SK-MEL-5 (cell line): Measurements from ENCODE around the gene LSP1. TPM values are rescaled to one million over a fixed set of nuclear protein-coding genes. Genes with fewer than 3 reads are reported as not detected.

Source experiments
- DNase-seq: peaks from one replicate; pipeline ENCODE4 v3.0.0-alpha.2; 2016; ENCODE audit warnings: low read depth, low spot score
- in situ Hi-C: cut with HindIII; loops from 2 replicates; pipeline ENCODE4 v1.10.0; 2016; ENCODE audit warnings: low sequenced_read_pairs, high pct_unique_total_duplicates, low pct_unique_long_range_greater_than_20kb
- total RNA-seq: library from RNA; depleted of rRNA; stranded (reverse); fragments of >200 nt; shearing (Covaris generic); gene quantifications from 2 replicates; pipeline ENCODE4 v1.2.3, GENCODE V29; 2014

The LSP1 gene
- total RNA-seq, 1 experiment from 2014 or later = not detected

DNA sequence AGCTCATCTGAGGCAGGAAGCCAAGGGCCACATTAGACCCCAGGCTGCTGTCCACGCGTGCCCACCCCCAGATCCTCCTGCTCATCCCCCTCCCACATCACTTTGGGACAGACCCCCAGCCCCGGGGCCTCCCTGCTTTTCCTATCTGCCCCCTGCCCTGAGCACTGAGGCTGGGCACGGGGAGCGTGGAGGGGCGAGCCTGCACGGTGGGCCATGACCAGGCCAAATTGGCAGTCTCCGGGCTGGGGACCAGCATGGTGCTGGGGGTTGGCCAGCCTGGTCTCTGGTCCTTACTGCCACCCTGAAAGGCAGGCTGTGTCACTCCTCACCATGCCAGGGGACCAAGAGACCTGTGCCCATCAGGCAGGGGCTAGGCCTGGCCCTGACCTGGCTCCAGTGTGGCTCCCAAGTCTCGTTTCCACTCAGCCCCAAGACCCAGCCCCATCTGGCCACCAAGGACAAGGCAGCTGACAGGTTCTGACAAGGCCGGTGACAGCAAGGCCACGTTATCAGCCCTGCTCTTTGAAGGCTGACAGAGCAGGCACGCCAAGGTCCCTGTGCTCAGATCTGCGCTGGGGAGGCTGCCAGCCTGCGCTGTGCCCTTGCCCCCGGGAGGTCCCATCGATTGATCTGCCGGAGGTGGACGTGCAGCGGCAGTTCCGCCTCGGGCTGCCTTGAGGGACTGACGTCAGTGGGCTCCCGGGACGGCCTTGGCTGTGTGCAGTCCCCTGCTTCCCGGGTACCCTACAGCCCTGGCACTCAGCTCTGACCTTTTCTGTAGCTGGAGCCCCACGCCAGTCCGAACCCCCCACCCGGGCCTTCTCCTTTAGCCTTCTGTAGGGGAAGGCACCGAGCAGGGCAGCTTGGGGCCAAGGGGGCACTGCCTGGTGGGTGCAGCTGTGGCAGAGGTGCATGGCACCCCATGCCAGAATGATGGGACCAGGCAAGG lies 10.5 kb upstream of the LSP1 start:
- in situ Hi-C loops = no loop called here
- DNase-seq = no peak

DNA sequence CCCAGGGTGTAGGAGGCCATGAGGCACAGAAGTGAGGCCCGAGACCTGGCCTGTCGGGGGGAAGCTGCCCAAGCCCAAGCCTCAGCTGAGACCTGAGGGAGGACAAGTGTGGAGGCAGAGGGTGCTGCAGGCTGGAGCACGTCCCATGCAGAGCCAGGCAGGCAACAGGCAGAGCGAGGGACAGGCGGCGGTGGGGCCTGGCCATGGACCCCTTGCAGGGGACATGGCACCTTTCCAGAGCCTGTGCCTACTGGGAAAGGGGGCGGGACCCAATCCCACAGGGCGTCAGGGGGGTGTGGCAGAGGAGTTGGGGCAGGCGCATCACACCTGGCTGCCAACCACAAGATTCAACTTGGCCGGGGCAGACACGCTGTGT lies 9.8 kb upstream of the LSP1 start:
- in situ Hi-C loops = no loop called here
- DNase-seq = no peak

- in situ Hi-C loops = no loop called here
- DNase-seq = no peak
Observed at GRCh38 chr11:1843796-1844195, 9.1 kb upstream of the LSP1 start.

GRCh38 chr11:1844221-1845094 lies 8.4 kb upstream of the LSP1 start:
- in situ Hi-C loops = no loop called here
- DNase-seq = no peak

- in situ Hi-C loops = no loop called here
- no peak for DNase-seq
Observed at GRCh38 chr11:1845095-1845429, 7.8 kb upstream of the LSP1 start.

GRCh38 chr11:1845561-1846452 lies 7.1 kb upstream of the LSP1 start:
- in situ Hi-C loops = no loop called here
- DNase-seq = no peak

DNA sequence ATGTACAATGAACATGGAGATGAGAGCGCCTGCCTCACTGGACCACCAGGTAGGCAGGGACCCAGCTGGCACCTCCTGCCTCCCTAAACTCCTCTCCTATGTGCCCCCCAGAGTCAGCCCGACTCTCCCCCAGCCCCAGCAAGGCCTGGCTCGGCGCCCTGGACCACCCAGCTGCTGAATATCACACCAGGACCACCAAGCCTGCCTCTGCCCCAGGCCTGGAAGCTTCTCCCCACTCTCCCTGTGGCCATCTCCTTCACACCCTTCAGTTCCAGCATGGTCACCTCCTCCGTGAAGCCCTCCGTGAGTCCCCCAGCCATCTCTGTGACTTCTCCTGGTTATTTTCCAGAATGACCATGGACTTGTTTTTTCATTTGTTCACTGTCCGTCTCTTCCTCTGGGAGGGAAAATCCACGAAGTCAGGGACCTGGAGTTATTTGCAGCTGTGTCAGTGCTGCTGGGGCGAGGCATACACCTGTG lies 6.4 kb upstream of the LSP1 start:
- in situ Hi-C loops = no loop called here
- DNase-seq = no peak

DNA sequence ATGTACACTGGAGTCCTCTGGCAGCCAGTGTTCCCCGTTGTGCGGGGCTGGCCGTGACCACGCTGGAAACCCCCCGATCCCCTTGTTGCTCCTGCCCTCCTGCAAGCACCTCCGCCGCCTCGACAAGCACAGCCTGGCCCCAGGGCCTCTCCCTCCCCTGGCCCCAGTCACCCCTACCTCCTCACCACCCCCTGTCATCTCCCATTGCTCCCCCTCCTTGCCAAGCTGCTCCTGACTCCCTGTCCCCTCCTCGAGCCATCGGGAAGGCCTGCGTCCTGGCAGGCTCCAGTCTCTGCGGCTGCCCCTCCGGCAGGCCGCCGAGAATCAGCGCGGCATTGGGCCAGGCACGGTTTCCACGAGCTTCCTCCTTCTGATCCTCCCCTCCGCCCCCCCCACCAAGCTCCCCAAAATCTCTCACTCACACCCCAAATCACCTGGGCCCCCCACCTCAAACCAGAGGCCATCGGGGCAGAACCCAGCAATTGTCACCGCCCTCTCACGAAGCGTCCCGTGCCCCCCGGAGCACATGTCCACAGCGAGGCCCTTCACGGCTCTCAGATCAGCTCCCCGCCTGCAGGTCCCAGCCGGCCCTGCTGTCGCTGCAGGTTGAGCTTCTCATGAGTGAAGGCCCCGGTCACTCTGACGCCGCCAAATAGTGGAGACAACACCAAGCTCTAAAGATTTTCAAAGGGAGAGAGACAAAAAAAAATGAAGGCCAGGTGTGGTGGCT lies 5.7 kb upstream of the LSP1 start:
- no peak for DNase-seq
- in situ Hi-C loops = no loop called here

DNA sequence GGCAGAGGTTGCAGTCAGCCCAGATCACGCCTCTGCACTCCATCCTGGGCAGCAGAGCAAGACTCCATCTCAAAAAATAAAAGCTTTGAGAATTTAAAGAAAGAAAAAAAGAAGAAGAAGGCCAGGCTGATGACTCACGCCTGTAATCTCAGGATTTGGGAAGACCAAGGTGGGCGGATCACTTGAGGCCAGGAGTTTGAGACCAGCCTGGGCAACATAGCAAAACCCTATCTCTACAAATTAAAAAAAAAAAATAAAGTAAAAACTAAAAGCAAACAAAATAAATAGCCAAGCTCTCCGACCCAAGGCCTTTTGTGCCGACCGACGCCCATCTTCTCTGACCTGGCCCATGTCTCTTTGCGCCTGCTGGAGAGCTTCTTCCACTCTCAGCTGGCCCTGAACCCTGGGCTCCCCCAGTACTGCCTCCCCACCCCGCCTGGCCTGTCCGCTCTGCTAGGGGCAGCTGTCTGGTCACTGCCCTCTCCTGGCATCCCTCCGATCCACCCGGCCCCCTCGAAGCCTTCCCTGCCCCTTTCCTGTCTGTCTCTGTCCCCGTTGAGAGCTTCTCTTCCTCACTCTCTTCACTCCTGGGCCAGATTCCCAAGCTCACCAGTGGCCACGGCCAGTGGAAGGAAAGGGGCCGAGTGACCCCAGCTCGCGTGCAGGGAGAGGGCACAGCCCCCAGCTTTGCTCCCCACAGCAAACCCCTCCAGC lies 4.8 kb upstream of the LSP1 start:
- in situ Hi-C loops = no loop called here
- no peak for DNase-seq

DNA sequence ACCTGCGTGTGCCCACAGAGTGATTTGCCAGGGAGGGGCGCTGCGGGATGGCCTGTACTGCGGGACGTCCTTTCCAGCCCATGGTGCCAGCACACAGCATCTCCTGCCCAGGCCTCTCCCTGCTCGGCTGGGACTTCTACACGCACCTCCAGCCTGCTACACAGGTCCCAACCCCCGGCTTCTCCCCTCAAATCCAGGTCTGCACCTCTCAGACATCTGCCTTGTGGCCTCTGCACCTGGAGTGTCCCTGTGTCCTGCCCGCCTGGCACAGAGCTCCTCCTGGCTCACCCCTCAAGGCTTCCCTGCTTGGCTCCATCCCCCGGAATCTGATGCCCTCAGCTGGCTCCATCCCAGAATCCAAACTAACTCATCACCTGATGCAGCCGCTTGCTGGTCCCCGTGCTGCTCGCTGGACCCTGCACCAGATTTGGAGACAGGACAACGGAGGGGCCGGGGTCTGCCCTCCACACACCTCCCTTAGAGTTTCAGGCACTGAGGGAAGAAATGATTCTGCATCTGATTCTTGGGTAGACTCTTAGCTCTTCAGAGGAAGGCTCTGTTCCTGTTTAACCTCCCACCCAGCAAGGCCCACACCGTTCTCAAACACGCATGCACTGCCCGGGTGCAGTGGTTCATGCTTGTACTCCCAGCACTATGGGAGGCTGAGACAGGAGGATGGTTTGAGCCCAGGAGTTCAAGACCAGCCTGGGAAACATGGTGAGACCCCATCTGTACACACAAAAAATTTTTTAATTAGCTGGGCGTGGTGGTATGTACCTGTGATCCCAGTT lies 4.0 kb upstream of the LSP1 start:
- DNase-seq = no peak
- in situ Hi-C loops = no loop called here

GRCh38 chr11:1851468-1852180 lies 1.3 kb upstream of the LSP1 start:
- in situ Hi-C loops = no loop called here
- no peak for DNase-seq

DNA sequence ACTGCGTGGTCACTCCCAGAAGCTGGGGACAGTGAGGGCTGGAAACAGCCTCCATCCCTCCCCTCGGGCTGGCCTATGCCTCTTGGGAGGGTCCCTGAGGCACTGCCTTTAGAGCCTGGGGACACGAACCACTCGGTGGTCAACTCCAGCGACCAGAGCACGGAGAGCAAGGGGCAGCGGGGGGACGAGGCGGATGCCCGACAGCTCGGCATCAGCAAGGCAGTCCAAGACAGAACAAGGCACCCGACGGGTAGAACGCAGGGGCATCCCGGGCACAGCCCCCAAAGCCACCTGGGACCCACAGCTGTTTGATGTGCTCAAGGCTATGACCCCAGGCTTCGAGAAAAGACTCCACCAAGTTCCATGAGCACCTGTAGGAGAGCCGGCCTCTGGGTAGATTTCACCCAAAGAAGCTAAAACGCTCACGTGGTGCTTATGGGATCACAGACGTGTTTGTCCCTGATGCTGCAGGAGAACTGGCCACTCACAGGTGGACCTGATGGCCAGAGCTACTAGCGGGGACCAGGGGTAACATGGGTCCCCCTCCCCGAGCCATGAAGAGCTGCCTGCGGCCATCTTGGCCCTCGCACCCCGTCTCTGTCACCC lies 510 bp upstream of the LSP1 start:
- in situ Hi-C loops = no loop called here
- DNase-seq = no peak

GRCh38 chr11:1853376-1854131 lies 670 bp downstream of the LSP1 start:
- in situ Hi-C loops = no loop called here
- DNase-seq = no peak
